Prostate gland (tissue), 2 donors: ENCODE results near the gene TBX18.

Experiments
- POLR2A ChIP-seq: fragments of 450-650 bp; IDR thresholded peaks from one replicate; pipeline ENCODE4 v1.6.1; 2016; ENCODE audit warnings: antibody characterized with exemption, mild to moderate bottlenecking
- POLR2AphosphoS5 ChIP-seq: sonication (generic); formaldehyde crosslinking; IDR thresholded peaks from one replicate; pipeline ENCODE4 v1.6.1; 2017; ENCODE audit warnings: antibody characterized with exemption
- TF ChIP-seq, protein P1 (sequence below), 4 experiments: fragments of 200-600 bp in 2 of 4; fragments of 450-650 bp in 2 of 4; sonication (generic) in 2 of 4; IDR thresholded peaks; 1 replicate in 3 of 4; 2 replicates in 1 of 4; pipeline ENCODE4 v1.5.1; 2016 to 2019; ENCODE audit warnings: antibody characterized with exemption in 4 of 4, mild to moderate bottlenecking in 2 of 4, moderate library complexity in 2 of 4

DNA sequence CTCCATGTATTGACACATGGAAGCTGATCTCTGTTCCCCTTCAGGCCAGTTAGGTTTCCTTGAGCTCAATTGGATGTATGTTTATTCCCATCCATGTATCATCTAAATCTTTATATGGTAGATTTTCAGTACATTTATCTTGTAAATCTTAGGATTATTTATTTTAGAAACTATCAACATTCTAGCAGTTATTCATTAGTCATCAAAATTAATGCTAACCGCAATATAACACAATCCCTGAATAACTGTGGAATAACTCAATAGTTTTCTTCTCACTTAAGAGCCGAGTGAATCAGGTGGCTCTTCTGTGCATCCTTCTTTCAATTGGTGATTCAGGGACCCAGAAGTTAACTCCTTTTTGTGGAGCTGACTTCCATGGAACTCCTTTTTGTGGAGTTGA, 15.5 kb upstream of the TBX18 start:
- TF ChIP-seq, protein P1, sequence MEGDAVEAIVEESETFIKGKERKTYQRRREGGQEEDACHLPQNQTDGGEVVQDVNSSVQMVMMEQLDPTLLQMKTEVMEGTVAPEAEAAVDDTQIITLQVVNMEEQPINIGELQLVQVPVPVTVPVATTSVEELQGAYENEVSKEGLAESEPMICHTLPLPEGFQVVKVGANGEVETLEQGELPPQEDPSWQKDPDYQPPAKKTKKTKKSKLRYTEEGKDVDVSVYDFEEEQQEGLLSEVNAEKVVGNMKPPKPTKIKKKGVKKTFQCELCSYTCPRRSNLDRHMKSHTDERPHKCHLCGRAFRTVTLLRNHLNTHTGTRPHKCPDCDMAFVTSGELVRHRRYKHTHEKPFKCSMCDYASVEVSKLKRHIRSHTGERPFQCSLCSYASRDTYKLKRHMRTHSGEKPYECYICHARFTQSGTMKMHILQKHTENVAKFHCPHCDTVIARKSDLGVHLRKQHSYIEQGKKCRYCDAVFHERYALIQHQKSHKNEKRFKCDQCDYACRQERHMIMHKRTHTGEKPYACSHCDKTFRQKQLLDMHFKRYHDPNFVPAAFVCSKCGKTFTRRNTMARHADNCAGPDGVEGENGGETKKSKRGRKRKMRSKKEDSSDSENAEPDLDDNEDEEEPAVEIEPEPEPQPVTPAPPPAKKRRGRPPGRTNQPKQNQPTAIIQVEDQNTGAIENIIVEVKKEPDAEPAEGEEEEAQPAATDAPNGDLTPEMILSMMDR (IDR thresholded peaks at IDR 0.05), result no peak
- no peak for TF ChIP-seq POLR2A
- no peak for TF ChIP-seq POLR2AphosphoS5
